Measurements from ENCODE around the gene ACRV1.

DNA sequence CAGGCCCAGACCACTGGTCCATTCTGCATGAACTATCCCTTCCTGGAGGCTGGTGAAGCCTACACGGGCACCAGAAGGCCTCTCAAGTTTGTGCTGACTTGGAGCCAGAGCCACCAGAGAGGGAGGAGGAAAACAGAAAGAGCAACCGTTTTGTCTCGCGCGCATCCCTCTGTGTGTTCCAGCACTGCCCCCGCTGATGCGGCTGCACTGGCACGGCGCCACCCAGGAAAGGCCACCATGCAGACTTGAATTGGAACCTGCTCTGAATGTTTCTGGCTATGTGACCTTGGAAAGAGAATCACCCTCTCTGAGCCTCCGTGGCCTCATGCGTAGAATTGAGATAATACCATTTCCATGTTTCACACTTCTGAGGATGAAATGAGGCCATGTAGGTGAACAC is 7.4 kb upstream of the ACRV1 start:
- TF ChIP-seq MED1 (CRISPR knock-in tag; IDR thresholded peaks at IDR 0.05) (no peak), TBP (CRISPR knock-in tag; IDR thresholded peaks at IDR 0.05) (no peak), YY1 (IDR thresholded peaks at IDR 0.05; ENCODE audit: insufficient read depth, insufficient replicate concordance, low read depth, low read length) (no peak), POLR2AphosphoS5 (IDR thresholded peaks at IDR 0.05; ENCODE audit: low read depth, low read length) (no peak), CREM (IDR thresholded peaks at IDR 0.05) (no peak), CREM (CRISPR knock-in tag; IDR thresholded peaks at IDR 0.05) (no peak), ZC3H4 (CRISPR knock-in tag; IDR thresholded peaks at IDR 0.05; ENCODE audit: borderline replicate concordance) (no peak), JUN (CRISPR knock-in tag; IDR thresholded peaks at IDR 0.05) (no peak)
- TF ChIP-seq, protein P1, sequence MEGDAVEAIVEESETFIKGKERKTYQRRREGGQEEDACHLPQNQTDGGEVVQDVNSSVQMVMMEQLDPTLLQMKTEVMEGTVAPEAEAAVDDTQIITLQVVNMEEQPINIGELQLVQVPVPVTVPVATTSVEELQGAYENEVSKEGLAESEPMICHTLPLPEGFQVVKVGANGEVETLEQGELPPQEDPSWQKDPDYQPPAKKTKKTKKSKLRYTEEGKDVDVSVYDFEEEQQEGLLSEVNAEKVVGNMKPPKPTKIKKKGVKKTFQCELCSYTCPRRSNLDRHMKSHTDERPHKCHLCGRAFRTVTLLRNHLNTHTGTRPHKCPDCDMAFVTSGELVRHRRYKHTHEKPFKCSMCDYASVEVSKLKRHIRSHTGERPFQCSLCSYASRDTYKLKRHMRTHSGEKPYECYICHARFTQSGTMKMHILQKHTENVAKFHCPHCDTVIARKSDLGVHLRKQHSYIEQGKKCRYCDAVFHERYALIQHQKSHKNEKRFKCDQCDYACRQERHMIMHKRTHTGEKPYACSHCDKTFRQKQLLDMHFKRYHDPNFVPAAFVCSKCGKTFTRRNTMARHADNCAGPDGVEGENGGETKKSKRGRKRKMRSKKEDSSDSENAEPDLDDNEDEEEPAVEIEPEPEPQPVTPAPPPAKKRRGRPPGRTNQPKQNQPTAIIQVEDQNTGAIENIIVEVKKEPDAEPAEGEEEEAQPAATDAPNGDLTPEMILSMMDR (CRISPR knock-in tag; IDR thresholded peaks at IDR 0.05), result no peak
- TF ChIP-seq, protein P2, sequence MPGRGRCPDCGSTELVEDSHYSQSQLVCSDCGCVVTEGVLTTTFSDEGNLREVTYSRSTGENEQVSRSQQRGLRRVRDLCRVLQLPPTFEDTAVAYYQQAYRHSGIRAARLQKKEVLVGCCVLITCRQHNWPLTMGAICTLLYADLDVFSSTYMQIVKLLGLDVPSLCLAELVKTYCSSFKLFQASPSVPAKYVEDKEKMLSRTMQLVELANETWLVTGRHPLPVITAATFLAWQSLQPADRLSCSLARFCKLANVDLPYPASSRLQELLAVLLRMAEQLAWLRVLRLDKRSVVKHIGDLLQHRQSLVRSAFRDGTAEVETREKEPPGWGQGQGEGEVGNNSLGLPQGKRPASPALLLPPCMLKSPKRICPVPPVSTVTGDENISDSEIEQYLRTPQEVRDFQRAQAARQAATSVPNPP (CRISPR knock-in tag; IDR thresholded peaks at IDR 0.05), result no peak

Data from HepG2 (cell line).